Measurements from ENCODE around the gene SEC14L2.
"Not testable (repeated sequence)": the region's sequence is repeated elsewhere in the genome, so short reads cannot be mapped to it uniquely, and the experiment has no call there.

SEC14L2 gene

DNA sequence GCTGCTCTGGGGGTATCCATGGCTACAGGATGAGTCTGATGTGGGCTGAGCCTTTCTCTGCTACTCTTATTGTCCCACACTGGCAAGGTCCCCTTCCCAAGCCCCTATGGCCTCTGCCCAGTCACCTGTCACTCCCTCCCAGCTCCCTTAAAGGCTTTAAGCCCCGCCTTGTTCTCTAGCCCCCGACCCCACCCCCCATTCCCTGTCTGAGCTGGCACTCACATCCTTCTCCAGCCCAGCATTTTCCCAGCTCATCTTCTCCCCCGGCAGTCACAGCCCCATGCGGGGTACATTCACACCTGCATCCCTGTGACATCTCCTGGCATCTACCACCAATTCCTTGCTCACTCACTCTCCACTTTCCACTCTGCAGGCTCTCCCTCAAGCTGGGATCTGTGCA lies 33.1 kb downstream of the SEC14L2 start:
- no peak for DNase-seq

DNA sequence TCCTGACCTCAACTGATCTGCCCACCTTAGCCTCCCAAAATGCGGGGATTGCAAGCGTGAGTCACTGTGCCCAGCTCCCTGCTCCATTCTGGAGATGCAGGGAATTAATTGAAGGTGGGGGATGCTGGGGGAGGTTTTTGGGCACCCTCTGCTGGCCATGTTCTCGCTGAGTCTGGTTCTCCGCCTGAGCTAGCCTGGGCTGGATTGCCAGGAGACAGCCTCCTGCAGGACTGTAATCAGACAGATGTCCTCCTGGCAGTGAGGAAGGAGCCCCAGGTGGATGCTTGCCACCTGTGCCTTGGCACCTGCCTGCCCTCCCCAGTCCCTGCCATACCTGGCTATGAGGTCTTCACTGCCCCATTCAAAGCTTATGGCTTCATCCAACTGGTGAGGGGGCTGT lies 34.1 kb downstream of the SEC14L2 start:
- no peak for DNase-seq

DNA sequence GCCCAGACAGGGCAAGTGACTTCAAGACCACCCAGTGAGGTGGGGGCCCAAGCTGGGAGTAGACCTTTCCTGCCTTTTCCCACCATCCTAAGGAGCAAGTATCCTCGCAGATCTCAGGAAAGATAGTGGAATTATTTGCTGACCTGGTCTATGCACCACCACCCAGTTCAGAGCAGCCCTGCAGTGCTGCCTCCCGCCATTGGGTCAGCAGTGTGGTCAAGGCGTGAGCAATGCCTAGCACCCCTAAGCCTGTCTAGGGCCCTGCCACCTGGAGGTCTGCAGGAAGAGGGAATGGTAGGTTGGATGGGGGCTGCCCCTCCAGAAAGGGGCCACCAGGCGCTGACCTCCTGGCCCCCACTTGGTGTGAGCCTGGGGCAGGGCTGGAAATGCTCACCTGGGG lies 35.3 kb downstream of the SEC14L2 start:
- DNase-seq, result no peak

DNA sequence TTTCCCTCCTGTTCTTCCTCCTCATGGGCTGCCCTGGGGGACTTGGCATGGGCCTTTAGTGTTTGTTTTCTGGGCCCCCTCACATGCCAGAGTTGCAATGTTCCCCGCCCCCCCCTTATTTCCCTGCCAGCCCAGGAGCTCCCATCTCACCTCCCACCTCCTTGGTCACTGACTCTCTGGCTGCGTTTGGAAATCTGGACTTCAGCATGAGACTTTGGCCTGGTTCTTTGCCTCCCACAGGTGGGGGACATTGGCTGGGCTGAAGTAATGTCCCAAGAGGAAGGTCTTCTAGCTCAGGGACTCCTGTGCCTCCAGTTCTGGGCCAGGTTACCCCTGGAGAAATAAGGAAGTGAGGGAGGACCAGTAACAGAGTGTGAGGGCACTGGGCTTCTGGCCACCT lies 35.7 kb downstream of the SEC14L2 start:
- DNase-seq, result no peak

DNA sequence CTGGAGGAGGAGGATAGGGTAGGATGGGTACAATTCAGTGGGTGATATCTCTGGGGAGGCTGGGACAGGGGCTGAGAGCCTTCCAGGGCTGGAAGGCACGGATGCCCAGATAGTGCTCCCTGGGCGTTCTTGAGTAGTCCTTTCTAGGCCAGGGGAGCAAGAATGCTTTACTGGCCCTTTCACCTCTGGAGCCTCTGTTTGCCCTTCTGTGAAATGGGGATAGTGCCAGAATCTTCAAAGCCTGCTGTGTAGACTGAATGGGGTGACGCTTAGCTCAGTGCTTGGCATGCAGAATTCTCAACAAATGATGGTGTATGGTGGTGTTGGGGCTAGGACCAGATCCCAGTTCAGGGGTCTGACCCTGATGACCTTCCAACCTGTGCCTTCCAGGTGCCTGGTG lies 36.4 kb downstream of the SEC14L2 start:
- DNase-seq, result no peak

DNA sequence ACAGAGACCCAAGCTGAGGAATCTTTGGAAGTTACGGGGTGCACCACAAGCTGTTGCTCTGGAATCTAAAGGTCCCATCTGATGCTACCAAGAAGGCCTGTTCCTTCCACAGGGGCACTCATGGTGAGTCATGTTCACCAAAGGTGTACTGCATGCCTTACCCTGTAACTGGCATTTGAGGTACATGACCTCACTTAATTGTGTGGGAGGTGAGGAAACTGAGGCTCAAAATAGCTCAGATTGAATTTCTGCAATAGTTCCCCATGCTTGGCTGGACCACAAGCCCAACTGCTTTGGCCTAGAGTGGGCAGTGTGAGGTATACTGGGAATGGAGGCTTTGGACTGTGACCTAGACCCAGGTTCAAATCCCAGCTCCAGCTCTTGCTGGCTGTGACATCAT lies 37.0 kb downstream of the SEC14L2 start:
- DNase-seq, result no peak

DNA sequence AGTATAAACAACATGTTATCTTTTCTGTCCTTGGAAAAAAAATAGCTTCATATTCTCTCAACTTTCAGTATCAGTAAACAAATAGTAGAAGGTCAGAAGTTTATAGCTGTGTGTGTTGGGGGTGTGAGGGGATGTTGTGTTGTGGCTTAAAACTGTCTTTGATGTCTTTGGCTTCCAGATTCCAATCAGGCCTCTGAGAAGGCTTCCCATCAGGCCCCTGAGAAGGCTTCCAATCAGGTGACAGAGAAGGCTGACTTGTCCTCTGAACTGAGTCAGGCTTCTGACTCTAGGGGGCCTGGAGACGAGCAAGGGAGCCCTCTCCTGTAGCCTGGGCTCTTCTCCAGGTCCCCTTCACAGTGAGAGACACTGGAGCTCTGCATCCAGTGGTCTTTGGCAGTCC lies 38.0 kb downstream of the SEC14L2 start:
- DNase-seq, result no peak

DNA sequence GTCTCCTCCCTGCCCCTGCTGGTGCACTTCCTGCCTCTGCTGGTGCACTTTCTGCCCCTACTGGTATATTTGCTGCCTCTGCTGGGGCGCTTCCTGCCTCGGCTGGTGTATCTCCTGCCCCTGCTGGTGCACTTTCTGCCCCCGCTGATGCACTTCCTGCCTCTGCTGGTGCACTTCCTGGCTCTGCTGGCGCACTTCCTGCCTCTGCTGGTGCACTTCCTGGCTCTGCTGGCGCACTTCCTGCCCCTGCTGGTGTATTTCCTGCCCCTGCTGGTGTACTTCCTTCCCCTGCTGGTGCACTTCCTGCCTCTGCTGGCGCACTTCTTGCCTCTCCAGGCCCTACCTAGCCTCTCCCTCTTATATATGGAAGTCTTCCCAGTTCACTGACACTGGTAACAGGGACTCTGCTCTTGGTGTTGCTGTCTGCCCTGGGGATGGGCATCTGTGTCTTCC lies 38.9 kb downstream of the SEC14L2 start:
- DNase-seq, result no peak

DNA sequence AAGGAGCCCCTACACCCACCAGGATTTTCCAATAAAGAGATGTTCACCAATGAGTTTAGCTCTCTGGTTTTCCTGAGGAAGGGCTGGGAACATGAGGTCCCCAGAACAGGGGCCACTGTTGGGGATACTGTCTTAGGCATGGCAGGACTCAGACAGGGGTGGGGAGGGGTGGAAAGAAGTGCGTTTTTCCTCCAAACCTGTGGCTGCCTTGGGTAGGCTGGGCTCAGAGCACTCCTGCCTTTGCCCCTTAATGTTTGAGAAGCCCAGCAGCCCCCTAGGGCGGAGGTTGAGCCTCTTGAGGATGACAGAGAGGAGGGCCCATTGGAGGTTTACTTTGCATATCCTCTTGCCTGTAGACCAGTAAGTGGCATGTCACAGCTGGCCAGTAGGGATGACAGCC lies 39.4 kb downstream of the SEC14L2 start:
- DNase-seq, result no peak

DNA sequence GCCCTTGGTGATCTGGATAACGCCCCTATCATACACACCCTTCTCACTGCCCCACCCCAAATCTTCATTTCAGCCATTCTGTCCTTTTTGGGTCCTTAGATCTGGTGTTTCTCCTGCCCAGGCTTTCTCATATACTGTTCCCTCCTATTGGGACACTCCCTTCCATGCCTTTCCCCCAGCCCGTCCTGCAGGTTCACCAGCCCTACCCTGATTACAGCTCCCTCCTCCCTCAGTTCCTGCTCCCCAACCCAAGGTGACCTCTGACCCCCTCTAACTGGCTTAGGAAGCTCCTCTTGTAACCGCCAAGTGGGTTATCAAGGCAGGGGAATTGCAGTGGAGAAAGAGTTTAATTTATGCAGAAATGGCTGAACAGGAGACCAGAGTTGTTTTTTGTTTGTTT lies 41.7 kb downstream of the SEC14L2 start:
- no peak for DNase-seq

DNA sequence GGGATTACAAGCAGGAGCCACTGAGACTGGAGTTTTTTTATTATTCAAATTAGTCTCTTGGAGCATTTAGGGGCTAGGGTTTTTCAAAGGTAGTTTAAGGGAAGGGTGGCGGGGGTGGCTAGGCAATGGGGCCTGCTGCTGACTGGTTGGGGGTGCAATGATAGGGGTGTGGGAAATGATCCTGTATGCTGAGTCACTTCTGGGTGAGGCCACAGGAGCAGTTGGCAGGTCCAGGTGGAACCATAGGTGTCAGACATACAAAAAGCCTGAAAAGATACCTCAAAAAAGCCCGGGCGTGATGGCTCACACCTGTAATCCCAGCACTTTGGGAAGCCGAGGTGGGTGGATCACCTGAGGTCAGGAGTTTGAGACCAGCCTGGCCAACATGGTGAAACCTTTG lies 42.4 kb downstream of the SEC14L2 start:
- no peak for DNase-seq

DNA sequence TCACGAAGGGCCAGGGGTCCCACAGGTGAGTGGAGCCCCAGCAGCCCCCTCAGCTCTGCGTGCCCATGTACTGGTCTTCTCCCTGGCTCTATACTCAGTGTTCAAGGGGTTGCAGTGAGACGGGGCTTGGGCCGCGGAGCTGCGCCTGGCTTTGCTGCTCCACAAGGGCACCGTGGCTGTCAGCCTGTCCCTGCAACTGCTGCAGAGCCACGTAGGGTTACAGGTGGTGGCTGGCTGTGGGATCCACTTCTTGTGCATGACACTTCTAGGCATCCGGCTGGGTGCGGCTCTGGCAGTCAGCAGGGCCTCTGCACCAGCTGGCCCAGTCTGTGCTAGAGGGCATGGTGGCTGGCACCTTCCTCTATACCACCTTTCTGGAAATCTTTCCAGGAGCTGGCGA lies 43.0 kb downstream of the SEC14L2 start:
- DNase-seq, result no peak

DNA sequence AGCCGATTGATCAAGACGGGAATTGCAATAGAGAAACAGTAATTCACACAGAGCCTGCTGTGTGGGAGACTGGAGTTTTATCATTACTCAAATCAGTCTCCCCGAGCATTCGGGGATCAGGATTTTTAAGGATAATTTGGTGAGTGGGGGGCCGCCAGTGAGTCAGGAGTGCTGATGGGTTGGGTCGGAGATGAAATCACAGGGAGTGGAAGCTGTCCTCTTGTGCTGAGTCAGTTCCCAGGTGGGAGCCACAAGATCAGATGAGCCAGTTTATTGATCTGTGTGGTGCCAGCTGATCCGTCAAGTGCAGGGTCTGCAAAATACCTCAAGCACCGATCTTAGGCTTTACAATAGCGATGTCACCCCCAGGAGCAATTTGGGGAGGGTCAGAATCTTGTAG lies 44.3 kb downstream of the SEC14L2 start:
- DNase-seq, result no peak

DNA sequence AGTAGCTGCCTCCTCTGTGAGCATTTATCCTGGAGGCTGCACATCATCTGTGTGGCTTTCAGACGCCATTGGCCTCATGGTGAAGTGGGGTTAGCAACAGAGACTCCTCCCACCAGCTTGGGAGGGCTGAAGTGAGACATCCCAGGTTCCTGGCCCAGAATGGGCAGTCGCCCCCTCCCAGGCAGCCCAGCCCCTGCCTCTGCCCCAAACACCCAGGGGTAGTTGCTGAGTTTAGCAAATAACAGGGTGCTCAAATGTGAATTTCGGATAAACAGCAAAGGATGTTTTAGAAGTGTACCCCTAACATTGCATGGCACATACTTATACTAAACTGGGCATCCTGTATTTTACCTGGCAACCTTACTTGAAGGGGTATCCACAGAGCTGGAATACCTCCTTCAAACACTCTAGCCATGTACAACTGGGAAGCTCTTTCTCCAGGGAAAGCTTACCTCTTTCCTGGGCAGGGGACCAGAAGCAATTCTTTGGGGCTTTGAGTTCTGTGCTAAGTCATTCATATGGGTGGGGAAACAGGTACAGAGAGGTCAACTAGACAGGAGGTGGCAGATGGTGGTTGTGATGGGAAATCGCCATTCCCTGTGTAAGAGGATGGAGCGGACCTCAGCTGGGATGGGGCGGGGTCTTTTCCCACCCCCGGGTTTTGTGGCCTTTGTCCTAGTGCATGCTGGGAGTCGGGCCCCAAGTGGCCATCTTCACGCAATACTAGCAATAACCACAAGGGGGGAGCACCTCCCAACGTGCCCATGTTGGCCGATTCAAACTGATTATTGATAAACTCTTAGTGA lies 48.0 kb downstream of the SEC14L2 start:
- peak in 1 of 2 donors; percentile 11 for DNase-seq

DNA sequence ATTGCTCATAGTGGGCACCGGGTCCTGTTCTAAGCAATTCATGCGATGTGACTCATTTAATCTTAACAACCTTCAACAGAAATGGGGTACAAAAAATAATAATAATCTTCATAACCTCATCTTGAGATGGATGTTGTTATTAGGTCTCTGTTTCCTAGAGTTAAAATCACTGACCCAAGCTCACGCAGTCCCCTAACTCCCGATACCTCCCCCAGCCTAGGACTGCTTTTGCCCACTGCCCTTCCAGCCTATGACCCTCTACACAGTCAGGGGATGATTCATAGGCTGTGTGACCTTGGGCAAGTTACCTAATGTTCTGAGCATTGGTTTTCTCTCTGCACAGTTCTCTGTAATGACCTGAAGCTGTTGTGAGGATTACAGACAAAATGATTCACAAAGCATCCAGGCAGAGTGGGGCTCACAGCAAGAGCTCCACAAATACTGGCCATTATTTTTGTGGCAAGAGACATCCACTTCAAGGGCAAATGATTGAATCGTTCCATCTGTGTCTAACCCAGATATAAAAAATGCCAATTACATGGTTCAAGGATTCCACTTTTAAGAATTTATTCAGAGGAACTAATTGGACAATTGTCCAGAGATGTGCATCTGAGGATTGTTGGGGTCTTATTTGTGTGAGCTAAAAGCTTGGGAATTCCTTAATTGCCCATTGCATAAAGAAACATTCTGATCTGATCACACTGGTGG lies 48.8 kb downstream of the SEC14L2 start:
- no peak for DNase-seq

DNA sequence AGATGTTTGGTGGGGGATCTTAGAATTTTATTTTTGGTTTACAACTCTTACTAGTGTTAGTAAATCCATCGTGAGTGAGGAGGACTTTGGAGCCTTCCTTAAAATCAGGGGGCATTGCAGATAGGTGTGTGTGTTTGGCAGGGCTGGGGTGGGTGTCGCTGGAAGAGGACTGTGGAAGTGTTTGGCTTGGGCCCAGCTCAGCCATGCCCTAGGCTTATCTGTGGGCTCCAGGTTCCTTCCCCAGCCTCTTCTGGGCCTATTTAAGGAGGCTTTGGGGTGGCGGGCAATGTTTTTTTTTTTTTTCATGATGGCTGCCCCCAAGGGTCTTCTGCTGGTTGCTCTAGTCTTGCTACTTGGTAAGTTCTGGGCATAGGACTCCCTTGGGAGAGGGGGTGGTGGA lies 50.8 kb downstream of the SEC14L2 start:
- no peak for DNase-seq

DNA sequence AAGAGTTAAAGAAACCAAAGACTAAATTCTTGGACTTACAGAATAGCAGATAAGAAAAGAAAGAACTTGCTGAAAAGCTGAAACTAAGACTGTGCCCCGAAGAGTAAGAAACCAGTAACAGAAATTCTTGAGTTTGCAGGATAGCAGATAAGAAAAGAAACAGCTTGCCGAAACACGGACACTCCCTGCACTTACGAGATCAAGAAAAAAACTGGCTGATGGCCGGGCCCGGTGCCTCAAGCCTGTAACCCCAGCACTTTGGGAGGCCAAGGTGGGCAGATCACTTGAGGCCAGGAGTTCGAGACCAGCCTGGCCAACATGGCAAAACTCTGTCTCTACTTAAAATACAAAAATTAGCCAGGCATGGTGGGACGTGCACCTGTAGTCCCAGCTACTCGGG lies 54.7 kb downstream of the SEC14L2 start:
- not testable (repeated sequence) for DNase-seq

DNA sequence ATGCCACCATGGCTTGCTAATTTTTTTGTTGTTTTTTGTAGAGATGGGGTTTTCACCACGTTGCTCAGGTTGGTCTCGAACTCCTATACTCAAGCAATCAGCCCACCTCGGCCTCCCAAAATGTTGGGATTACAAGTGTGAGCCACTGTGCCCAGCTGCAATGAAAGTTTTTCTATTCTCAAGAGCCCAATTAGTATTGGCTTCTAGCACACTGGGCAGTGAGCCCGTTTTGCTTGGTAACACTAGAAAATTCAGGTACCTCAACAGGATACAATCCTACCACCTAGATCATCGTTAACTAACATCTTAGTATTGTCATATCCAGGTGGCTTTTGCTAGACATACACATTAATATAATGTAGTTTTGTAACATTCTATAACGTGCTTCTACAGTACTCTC lies 56.0 kb downstream of the SEC14L2 start:
- DNase-seq, result no peak

DNA sequence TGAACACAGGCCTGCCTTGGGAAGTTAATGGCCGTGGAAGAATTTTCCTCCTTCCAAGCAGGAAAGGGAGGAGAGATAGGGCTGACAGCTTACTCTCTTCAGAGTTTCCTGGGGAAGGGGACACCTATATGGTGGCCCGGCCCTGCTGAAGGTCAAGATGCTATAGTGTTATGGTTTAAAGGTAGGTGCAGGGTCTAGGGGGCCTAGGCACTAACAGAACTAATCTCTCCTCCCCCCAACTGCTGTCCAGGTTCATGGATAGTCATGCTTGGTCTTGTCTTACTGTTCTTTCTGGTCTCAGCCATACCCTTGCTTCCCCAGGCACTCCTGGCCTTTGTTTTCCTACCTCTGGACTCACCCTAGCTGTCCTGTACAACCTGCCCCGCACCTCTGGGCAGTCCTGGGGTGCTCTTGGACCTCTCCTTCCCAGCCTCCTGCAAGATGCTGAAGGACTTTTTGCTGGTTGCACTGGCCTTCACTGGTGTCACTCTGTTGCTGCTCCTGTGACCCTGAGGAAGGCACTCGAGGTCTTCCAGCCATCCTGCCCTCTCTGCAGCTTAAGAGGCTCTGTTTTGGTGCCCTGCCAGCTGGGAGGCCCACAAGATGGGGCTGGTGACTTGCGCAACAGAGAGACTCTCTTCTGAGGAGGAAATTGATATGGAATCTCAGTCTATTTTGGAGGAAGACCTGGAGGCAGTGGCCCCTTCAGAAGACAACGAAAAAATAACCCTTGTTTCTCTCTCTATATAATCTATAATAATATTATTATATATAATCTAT lies 57.1 kb downstream of the SEC14L2 start:
- no peak for DNase-seq

DNA sequence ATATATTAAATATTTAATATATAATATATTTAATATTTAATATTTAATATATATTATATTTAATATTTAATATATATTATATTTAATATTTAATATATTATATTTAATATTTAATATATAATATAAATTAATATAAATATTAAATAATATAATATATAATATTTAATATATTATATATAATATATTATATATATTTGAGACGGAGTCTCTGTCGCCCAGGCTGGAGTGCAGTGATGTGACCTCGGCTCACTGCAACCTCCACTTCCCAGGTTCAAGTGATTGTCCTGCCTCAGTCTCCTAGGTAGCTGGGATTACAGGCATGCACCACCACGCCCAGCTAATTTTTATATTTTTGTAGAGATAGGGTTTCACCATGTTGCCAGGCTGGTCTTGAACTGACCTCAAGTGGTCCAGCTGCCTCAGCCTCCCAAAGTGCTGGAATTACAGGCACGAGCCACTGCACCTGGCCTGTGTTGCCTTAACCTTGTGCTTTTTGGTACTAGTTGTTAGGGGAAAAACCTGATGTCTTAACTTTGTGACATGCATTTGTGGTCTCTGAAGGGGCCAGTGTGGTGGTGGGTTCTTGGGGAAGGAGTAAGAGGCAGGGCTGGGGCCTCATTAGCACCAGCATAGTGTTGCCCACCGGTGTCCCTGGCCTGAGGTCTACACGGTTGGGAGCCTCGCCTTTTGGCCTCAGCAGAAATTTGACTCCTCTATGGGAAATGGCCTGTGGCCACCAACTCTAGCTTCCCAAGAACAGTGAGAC lies 58.4 kb downstream of the SEC14L2 start:
- DNase-seq, result no peak

DNA sequence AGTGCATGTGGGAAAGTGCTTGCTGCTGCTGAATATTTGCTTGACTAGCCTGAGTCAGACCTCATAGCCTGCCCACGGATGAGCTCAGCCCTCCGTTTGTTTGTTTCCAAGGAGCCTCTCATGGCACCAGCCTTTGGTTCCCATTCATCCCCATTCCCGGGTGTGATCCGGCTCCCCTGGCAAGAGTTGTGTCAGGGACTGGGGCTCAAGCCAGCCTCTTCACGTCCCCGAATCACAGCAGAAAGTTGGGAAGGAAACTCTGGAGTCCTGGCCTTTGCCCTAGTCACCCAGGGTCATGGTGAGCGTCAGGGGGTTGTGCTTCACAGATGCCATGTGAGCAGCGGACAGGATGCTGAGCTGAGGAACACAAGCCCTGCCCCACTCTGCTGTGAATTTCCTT lies 61.2 kb downstream of the SEC14L2 start:
- DNase-seq, result no peak

DNA sequence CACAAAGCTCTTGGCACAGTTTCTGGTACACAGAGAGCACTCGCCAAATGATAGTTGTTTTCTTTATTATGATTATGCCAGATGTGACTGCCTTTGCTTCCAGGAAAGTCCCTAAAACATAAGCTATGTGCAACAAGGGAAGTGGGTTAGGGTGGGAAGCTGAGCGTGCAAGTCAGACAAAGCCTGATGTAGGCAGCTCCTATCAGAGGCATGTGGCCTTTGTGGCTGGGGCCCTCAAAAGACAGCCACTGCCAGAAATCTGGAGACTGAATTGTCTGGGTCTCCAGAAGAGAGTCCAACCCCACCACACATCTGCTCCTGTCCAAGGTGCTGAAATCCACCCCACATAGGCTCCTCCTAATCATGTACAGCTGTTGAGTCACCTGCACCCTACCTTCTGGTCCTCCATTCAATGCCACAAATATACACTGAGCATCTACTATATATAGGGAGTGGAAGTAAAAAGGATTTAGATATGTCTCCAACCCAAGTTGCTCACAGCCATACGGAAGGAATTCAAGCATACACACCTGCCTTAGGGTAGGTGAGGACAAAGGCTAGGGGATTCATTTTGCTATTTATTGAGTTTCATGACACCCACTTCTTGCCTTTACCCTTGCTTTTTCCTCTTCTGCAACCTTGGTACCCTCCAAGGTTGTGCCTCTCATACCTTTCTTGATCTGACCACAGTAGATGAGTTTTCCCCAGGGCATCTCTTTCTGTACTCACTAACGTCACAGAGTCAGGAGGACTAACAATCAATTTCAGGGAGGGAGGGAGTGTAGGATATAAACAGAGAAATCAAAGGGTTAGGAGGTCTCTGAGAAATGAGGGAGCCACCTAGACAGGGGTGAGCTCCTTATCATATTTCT lies 62.6 kb downstream of the SEC14L2 start:
- DNase-seq, result no peak
